CD4-positive, alpha-beta T cell treated with Interleukin-2 at 100 ng/mL for 4 hours (primary cell): ENCODE results near the gene ATP5MG.
"Not testable (repeated sequence)": the region's sequence is repeated elsewhere in the genome, so short reads cannot be mapped to it uniquely, and the experiment has no call there.

Experiments
- DNase-seq: peaks from one replicate; pipeline ENCODE4 v3.0.0-alpha.2; 2020; ENCODE audit warnings: low spot score

Gene ATP5MG

GRCh38 chr11:118401151-118401879 is at the start of gene ATP5MG:
TSS of gene ATP5MG (plus strand) at chr11:118401606. CDS start at chr11:118401666, 60 bp downstream.
- DNase-seq: peak; percentile 93

GRCh38 chr11:118353084-118353710 is 48.2 kb upstream of the ATP5MG start:
- DNase-seq: peak; percentile 74

GRCh38 chr11:118358071-118358470 is 43.3 kb upstream of the ATP5MG start:
- no peak for DNase-seq

GRCh38 chr11:118359295-118359958 is 42.0 kb upstream of the ATP5MG start, which contains the start of gene UBE4A:
TSS of gene UBE4A (plus strand) at chr11:118359600. CDS start at chr11:118365081, 5,481 bp downstream.
- DNase-seq: peak; percentile 99

- DNase-seq: no peak
These were observed 36.3 kb upstream of the ATP5MG start for GRCh38 chr11:118364956-118365615.

GRCh38 chr11:118366287-118366686 is 35.1 kb upstream of the ATP5MG start:
- no peak for DNase-seq

- no peak for DNase-seq
These were observed 30.6 kb upstream of the ATP5MG start for GRCh38 chr11:118370774-118371173.

GRCh38 chr11:118373263-118373662 is 28.1 kb upstream of the ATP5MG start:
- no peak for DNase-seq

- no peak for DNase-seq
These were observed 27.5 kb upstream of the ATP5MG start for GRCh38 chr11:118373871-118374270.

- no peak for DNase-seq
These were observed 26.7 kb upstream of the ATP5MG start for GRCh38 chr11:118374729-118375128.

GRCh38 chr11:118375978-118376377 is 25.4 kb upstream of the ATP5MG start:
- DNase-seq: no peak

GRCh38 chr11:118379497-118379896 is 21.9 kb upstream of the ATP5MG start:
- no peak for DNase-seq

GRCh38 chr11:118380571-118380970 is 20.8 kb upstream of the ATP5MG start:
- no peak for DNase-seq

GRCh38 chr11:118382954-118383353 is 18.5 kb upstream of the ATP5MG start:
- DNase-seq: no peak

- no peak for DNase-seq
These were observed 17.7 kb upstream of the ATP5MG start for GRCh38 chr11:118383657-118384056.

- peak; percentile 31 for DNase-seq
These were observed 5.3 kb upstream of the ATP5MG start for GRCh38 chr11:118396097-118396501.

GRCh38 chr11:118397448-118397847 is 4.0 kb upstream of the ATP5MG start:
- DNase-seq: no peak

GRCh38 chr11:118398791-118399559 is 2.4 kb upstream of the ATP5MG start:
- peak; percentile 84 for DNase-seq

GRCh38 chr11:118401880-118402590 is 629 bp downstream of the ATP5MG start:
- no peak for DNase-seq

- DNase-seq: not testable (repeated sequence)
These were observed 1.2 kb downstream of the ATP5MG start for GRCh38 chr11:118402594-118402993.

- no peak for DNase-seq
These were observed 5.3 kb downstream of the ATP5MG start for GRCh38 chr11:118406599-118407166.
